GM18868 (cell line): ENCODE measurements around the gene SPATA13.

Experiments
- ATAC-seq: cut with Tn5 transposase; IDR thresholded peaks from one replicate; pipeline ENCODE4 v1.9.1; 2021; ENCODE audit warnings: mild to moderate bottlenecking, moderate library complexity; ENCODE audit not compliant: unreplicated experiment

The SPATA13 gene

GRCh38 chr13:24275041-24275440 is 114.5 kb downstream of the SPATA13 start:
- ATAC-seq: no peak

GRCh38 chr13:24276306-24276705 is 115.8 kb downstream of the SPATA13 start:
- peak; percentile 27 for ATAC-seq

DNA sequence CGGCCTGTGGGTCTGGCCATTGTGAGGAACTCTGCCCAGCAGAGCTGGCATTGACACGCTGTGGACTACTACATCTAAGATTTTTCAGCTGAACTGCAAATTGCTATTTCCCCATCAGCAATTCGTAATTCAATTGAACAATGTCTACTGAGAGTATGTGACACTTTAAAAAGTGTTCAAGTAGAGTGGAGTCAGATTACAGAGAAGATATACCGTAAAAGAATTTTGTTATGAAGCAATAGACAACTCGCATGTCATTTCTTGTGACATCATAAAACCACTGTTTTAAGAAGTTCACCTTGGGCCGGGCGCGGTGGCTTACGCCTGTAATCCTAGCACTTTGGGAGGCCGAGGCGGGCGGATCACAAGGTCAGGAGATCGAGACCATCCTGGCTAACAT is 116.3 kb downstream of the SPATA13 start:
- no peak for ATAC-seq

GRCh38 chr13:24277761-24278160 is 117.2 kb downstream of the SPATA13 start:
- no peak for ATAC-seq

DNA sequence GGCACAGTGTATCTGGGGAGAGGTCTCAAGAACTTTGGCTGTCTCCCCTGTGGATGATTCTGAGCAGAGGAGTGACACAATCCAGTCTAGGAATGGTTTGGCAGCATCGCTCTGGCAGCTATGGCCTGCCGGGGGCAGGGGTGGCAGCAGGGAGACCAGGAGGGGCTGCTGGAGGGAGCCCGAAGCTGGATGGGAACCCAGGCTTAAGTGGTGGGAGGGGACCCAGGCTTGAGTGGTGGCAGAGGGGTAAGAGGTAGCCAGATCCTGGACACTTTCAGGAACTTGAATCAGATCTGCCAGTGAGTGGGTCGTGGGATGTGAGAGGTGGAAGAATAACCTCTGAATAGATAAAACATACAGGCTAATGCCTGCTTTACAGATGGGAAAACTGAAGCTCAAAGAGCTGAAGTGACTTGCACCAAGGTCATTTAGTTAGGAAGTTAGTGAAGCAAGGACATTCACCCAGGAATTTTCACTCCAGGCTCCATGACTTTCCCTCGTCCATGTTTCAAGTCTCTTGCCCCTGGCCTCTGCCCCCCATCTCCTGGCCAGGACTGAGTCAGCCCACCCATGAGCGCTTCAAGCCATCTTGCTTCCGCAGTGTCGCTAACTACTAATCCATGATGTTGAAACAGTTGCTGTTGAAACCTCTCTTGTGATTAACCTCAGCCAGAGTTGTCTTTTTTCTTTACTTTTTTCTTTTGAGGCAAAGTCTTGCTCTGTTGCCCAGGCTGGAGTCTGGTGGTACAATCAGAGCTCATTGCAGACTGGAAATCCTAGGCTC is 119.0 kb downstream of the SPATA13 start:
- ATAC-seq: no peak

DNA sequence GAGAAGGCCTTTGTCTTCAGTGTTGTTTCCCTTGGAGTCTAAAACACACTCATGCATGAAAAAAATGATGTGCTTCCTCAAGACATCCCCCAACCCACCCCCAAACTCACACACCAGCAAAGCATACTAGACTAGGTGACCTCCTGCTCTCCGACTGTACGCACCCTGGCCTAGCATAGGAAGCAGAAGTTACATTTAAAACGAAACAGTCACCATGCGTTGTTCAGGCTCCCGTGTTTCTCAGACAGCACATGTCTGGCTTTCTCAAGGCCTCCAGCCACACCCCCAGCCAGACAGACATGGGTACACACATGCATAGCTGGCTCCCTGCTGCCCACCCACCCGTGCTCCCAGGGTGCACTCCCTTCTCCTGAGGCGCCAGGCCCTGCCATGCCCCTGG is 120.2 kb downstream of the SPATA13 start:
- ATAC-seq: peak; percentile 82

DNA sequence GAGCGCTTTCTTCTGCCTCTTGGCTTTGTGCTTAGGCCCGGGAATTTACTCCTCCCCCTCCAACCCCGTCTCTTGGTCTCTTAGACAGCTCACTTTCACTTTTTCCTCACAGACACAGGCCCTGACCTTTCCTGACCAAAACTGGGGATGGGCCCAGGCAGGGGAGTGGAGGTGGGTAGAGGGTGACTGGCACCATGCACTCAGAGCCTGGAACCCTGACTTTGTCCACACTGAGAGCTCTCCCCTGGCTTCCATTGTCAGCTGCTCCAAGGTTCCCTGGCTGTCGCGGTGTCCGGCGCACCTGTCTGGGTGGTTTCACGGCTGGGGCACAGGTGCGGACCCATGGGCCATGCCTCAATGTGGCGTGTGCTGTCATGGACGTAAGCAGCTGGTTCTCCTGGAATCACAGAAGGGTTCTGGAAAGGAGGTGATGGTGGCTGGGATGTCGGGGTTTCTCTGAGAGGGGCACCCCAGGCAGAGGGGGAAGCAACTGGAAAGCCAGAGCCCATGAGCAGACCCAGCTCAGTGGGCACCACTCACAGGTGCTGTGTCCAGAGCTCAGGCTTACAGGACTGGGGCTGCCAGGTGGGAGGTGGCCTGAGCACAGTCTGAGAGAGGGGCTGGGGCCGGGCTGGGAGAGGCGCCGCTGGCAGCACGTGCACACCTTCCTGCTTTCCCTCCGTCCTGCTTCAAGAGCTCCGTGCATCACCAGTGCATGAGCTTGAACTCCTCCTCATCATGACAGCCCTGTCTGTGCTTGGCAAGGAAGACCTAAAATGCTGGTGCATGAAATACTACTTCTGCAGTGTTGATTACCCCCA is 120.9 kb downstream of the SPATA13 start:
- ATAC-seq: no peak

- no peak for ATAC-seq
Observed at GRCh38 chr13:24282256-24282655, 121.7 kb downstream of the SPATA13 start.

- ATAC-seq: no peak
Observed at GRCh38 chr13:24284889-24285565, 124.5 kb downstream of the SPATA13 start.

DNA sequence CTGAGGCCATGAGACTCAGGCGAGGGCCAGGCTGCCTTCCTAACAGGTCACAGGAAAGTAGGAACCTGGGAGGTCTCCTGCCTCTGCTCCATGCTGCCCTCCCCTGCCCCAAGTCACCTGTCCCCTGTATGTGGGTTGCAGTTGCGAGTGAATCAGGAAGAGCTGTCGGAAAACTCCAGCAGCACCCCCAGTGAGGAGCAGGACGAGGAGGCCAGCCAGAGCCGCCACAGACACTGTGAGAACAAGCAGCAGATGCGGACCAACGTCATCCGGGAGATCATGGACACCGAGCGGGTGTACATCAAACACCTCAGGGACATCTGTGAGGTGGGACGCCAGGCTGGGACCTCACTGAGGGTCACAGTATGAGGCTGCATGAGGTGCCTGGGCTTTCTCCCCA is 126.1 kb downstream of the SPATA13 start:
- no peak for ATAC-seq

GRCh38 chr13:24287748-24288287 is 127.3 kb downstream of the SPATA13 start:
- no peak for ATAC-seq

DNA sequence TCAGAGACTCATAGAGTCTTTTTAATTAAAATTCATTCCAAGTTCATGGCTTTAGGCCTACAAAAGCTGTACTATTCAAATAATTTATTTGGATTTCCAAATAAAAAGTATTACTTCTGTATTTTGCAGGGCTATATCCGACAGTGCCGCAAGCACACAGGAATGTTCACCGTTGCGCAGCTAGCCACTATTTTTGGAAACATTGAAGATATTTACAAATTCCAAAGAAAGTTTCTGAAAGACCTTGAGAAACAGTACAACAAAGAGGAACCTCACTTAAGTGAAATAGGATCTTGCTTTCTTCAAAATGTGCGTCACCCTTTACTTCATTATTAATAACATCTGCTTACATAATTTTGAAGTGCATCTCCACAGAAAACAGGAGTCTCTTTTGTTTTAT is 128.3 kb downstream of the SPATA13 start:
- ATAC-seq: no peak

- no peak for ATAC-seq
Observed at GRCh38 chr13:24290280-24290932, 129.9 kb downstream of the SPATA13 start.

DNA sequence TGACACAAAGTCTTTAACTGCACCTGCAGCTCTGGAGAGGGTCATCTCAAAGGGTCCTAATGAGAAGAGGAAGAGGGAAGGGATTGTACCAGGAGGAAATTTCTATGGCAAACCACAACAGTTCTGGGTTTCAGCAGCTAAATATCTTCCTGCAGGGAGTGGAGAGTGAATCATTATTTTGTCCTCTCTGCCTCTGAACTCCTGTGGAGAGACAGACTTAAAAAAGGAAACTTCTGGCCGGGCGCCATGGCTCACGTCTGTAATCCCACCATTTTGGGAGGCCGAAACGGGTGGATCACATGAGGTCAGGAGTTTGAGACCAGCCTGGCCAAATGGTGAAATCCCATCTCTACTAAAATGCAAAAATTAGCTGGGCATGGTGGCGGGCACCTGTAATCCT is 132.0 kb downstream of the SPATA13 start:
- ATAC-seq: no peak

DNA sequence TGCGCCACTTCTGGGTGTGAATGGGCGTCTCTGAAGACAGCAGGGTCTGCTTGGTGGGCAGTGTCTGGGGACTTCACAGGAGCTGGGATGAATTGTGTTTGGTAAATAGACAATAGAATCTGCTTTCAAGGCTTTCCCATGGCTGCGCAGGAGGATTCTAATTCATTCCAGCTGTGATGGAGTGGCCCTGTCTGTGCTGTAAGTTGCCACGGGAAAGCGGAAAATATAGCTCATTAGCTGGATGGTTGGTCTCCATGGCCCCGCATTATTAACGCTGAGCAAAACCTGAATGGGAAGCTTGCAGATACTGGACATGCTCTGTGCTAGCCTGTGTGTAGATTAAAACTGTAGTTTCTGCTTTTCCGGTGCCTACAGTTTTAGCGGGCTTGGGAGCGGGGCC is 133.2 kb downstream of the SPATA13 start:
- ATAC-seq: no peak

DNA sequence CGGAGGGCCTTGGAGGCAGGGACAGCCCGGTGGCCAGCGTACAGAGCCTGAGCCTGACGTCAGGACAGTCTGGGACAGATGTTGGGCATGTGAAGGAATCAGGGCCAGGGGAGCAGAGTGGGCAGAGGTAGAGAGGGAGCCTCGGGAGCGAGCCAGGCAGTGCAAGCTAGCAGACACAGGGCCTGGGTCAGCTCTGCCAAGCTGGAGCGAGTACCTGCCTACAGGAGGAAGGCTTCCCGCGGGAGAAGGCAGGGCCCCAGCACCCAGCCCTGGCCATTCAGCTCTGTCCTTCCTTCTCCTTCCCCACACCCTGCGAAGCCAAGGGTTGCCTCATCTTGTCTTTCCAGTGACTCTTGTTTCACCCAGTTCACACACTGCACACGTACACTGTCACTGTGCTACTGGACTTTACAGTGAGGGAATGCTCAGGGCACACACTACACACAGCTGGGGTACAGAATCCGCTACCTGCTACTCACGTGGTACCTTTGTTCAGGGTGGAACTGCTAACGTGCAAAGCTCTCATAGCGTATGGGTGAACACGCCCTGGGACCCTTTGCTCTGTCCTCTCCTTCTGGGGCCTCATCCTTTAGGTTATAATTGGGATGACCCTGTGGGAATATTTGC is 139.1 kb downstream of the SPATA13 start:
- ATAC-seq: no peak

DNA sequence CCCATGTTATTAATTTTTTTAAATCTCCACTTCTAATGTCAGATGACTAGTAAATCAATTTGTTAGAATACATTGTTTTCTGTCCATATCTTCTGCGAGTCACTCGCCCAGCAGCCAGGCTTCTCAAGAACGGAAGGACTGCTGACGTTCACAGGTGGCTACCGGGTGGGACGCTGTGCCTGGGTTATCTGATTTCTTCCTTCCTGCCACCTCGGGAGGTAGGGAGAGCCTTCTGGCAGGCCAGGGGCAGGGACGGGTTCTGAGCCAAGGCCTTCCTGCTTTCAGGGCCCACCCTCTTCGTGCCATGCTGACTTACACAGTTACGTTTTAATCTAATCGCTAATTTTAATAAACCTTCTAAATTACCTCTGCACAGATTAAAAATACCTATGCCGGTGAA is 140.9 kb downstream of the SPATA13 start:
- ATAC-seq: no peak

- no peak for ATAC-seq
Observed at GRCh38 chr13:24301911-24302310, 141.4 kb downstream of the SPATA13 start.

DNA sequence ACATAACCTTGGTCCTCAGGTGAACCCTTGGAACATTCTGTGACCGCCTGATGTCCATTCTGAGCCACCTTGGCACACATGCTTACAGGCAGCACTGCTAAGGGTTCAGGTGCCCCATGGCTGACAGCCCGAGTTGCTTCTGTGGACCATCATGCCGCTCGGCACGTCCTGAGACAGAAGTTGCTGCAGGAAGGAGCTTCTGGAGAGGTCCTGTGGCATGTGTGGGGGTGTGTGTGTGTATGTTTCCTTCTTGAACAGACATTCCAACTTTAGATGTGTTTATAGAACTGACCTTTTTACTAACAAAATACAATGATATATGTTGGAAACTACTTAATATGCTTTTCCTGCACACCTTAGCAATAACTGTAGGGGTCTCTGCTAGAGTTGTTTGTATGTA is 144.1 kb downstream of the SPATA13 start:
- ATAC-seq: no peak

- no peak for ATAC-seq
Observed at GRCh38 chr13:24306632-24307031, 146.1 kb downstream of the SPATA13 start.
